Measurements from ENCODE around the gene CACNG6.
"Not testable (repeated sequence)": the region's sequence is repeated elsewhere in the genome, so short reads cannot be mapped to it uniquely, and the experiment has no call there.

The CACNG6 gene

DNA sequence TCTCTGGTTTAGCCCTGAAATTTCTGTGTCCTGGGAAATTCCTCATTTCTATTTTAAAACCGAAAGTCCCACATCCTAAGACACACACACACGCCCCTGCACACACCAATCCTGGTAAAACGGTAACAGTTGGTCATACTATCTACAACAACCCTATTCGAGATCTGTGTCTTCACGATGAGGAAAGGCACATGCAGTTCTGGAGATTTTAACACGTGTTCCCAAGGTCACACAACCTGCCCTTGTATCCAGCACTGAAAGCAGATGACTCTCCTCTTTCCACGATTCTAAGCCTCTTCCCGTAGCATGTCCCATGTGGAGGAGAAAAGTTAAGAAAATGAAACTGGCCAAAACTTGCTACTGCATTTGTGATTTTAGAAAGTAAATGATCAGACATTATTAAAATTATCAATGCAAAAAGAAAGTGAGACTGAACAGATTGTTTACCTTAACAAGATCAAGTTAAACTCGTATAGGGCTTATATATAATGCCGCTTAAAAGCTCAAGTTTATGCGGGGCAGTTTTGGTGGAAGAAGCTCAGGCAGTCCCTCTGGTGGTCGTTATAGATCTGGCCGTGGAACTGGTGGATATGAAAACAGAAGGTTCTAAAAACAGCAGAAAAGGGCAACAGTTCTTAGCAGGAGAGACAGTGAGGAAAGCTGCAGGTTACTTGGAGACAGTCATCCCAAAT, 39.6 kb downstream of the CACNG6 start:
- Mint-ChIP-seq H3K4me1 (ENCODE audit: low read depth) (no peaks in the 10 kb centered on the region), H3K4me3 (no peak overlapping the region), H3K36me3 (ENCODE audit: low read depth) (no peaks in the 10 kb centered on the region), H3K9me3 (no peaks in the 10 kb centered on the region), H3K27ac (no peak overlapping the region), H3K27me3 (peaks cover 50% of the 10 kb centered on the region)
- DNase-seq = no peak

DNA sequence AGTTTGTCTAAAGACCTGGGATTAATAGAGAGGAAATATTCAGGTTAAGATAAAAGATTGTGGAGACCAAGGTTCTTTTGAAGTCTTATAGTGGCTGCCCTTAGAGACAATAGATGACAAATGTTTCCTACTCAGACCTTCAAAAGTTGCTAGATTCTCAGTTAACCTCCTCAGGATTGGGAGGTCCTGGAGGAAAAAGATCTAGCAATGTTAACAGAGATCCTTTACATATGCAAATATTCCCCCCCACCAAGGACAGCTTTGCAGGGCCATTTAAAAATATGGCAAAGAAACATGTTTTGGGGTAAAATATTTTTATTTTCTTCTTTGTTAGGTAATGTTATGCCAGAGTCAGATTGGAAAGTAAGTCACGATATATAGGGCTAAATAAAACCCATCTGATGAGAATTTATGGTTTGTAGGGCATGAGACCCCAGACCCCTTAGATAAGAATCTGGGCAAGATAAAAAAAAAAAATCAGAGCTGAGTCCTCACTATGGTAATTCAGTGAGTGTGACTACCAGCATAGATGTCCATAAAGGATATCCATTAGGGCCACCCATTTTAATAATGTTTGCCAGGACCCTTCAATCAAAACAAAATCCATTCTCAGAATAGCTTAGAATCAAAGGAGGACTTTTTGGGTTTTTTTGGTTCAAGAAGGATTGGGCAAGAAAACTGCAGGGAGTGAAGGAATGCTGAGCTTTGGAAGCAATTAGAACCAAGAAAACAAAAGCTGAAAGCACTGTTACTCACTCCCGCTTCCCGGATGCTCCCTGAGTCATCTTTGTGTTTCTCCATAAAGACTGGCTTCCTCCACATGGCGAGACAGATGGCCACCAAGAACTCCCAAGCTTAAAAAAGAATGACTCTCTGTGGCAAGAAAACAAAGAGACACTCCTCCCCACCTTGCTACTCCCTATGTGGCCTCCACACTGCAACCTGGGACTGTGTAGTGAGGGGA, 44.1 kb downstream of the CACNG6 start:
- no peak for DNase-seq
- H3K4me1 Mint-ChIP-seq (ENCODE audit: low read depth) = no peaks in the 10 kb centered on the region
- H3K4me3 Mint-ChIP-seq = no peak overlapping the region
- peaks cover 39% of the 10 kb centered on the region for H3K27me3 Mint-ChIP-seq
- H3K9me3 Mint-ChIP-seq = no peaks in the 10 kb centered on the region
- H3K27ac Mint-ChIP-seq = no peak overlapping the region
- no peaks in the 10 kb centered on the region for H3K36me3 Mint-ChIP-seq (ENCODE audit: low read depth)

DNA sequence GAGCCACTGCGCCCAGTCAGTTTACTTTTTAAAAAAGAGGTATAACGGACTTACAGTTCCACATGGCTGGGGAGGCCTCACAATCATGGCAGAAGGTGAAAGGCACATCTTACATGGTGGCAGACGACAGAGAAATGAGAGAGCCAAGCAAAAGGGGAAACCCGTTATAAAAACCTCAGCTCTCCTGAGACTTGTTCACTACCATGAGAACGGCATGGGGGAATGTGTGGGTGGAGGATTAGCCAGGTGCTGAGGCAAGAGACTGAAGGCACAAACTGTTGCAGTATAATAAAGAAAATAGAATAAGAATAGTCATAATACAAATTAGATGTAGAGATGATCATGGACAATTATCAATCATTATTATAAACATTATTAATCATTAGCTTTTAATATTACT, 45.1 kb downstream of the CACNG6 start:
- H3K36me3 Mint-ChIP-seq (ENCODE audit: low read depth); H3K4me3 Mint-ChIP-seq; H3K4me1 Mint-ChIP-seq (ENCODE audit: low read depth); DNase-seq; H3K9me3 Mint-ChIP-seq; H3K27ac Mint-ChIP-seq: not testable (repeated sequence)
- peaks cover 34% of the 10 kb centered on the region for H3K27me3 Mint-ChIP-seq

DNA sequence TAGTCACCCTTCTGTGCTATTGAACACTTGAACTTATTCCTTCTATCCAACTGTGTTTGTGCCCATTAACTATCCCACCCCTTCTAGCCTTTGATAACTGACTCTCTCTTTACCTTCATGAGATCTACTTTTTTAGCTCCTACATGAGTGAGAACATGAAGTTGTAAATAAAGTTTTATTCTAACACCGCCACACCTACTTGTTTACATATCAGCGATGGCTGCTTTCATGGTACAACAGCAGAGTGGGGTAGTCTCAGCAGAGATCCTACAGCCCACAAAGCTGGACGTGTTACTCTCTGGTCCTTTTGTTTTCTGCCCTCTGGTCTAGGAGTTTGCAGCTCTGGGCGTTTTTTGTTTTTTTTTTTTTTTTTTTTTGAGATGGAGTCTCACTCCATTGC, 48.6 kb downstream of the CACNG6 start:
- H3K36me3 Mint-ChIP-seq (ENCODE audit: low read depth) = no peaks in the 10 kb centered on the region
- H3K27ac Mint-ChIP-seq = no peak overlapping the region
- no peak overlapping the region for H3K4me3 Mint-ChIP-seq
- no peaks in the 10 kb centered on the region for H3K9me3 Mint-ChIP-seq
- H3K27me3 Mint-ChIP-seq = peaks cover 40% of the 10 kb centered on the region
- no peak for DNase-seq
- no peaks in the 10 kb centered on the region for H3K4me1 Mint-ChIP-seq (ENCODE audit: low read depth)

DNA sequence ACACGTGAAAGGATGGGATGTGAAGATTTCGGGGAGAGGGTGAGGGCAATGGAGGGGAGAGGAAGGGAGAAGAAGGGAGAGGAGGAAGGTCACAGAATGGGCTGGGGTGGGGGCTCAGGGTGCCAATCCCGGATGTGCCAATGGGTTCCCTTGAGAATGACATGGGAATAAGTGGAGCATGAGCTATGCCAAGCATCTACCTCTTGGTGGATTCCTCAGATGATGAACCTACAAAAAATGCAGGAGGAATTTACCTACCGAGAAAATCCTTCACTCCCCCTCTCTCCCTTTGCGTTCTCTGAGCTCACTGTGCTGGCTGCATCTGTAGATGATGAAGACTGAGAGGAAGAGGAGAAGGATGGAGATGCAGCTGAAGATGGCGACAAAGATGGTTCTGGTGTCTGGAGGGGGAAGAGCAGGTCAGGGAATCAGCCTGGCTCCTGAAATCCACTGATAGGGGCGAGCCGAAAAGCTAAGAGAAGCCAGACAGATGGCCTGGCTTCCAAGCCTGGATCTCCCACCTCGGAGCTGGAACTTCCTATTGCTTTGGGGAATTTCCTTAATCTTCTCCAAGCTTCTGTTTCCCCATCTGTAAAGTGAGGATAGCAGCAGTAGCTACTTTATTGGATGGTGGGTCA, 50.7 kb downstream of the CACNG6 start:
- Mint-ChIP-seq H3K4me3 (no peak overlapping the region), H3K9me3 (no peaks in the 10 kb centered on the region), H3K36me3 (ENCODE audit: low read depth) (no peaks in the 10 kb centered on the region), H3K4me1 (ENCODE audit: low read depth) (no peaks in the 10 kb centered on the region), H3K27ac (no peak overlapping the region), H3K27me3 (peaks cover 40% of the 10 kb centered on the region)
- no peak for DNase-seq

DNA sequence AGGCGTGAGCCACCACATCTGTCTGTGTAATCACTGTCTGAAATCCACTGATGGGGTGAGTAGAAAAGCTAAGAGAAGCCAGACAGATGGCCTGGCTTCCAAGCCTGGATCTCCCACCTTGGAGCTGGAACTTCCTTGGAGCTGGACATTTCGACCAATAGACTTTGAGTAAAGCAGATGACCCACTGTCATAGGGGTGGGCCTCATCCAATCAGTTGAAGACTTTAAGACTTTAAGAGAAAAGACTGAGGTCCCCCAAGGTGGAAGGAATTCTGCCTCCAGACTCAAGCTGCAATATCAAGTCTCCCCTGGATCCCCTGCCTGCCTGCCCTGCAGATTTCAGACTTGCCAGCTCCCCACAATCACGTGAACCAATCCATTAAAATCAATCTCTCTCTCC, 51.6 kb downstream of the CACNG6 start:
- DNase-seq = no peak
- Mint-ChIP-seq H3K27ac (no peak overlapping the region), H3K27me3 (peaks cover 45% of the 10 kb centered on the region), H3K4me1 (ENCODE audit: low read depth) (no peaks in the 10 kb centered on the region), H3K36me3 (ENCODE audit: low read depth) (no peaks in the 10 kb centered on the region), H3K9me3 (no peaks in the 10 kb centered on the region), H3K4me3 (no peak overlapping the region)

DNA sequence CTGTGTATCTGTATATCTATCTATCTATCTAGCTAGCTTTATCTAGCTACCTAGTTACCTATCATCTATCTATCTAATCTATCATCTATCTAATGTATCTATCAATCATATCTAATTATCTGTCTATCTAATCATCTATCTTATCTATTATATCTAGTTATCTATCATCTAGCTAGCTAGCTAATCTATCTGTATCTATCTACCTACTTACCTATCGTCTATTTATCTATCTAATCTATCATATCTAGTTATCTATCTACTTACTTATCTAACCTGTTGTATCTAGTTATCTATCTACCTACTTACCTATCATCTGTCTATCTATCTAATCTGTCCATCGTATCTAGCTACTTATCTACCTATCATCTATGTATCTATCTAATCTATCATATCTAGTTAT, 54.3 kb downstream of the CACNG6 start:
- Mint-ChIP-seq H3K27ac (no peak overlapping the region), H3K4me3 (no peak overlapping the region), H3K4me1 (ENCODE audit: low read depth) (no peaks in the 10 kb centered on the region), H3K9me3 (no peaks in the 10 kb centered on the region), H3K36me3 (ENCODE audit: low read depth) (no peaks in the 10 kb centered on the region), H3K27me3 (peaks cover 43% of the 10 kb centered on the region)
- DNase-seq = no peak

DNA sequence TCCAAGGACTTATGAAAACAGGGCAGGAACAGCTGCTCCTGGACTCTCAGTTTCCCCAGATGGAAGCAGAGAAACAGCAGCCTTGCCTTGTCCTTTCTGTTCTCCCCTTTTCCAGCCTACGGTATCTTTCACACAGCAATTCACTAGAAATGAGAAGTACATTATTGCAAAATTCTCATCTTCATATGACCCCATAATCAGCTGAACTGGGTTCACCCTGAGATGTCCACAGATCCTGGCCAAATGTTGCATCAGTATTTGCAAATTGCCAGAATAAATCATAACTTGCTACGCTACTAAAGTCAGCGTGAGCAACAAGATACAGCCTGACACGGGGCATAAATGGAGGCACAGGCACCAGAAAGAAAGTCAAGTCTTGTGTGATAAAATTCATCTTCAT, 56.2 kb downstream of the CACNG6 start:
- Mint-ChIP-seq H3K4me1 (ENCODE audit: low read depth) (no peaks in the 10 kb centered on the region), H3K9me3 (no peaks in the 10 kb centered on the region), H3K36me3 (ENCODE audit: low read depth) (no peaks in the 10 kb centered on the region), H3K27me3 (peaks cover 32% of the 10 kb centered on the region), H3K4me3 (no peak overlapping the region), H3K27ac (no peak overlapping the region)
- no peak for DNase-seq

All from activated T-cell treated with anti-CD3 and anti-CD28 coated beads, Interleukin-2, amount 50 U/mL, for 24 hours (primary cell).